LNCAP (cell line): ENCODE measurements around the gene OR10X1.

ENCODE experiments used
- TF ChIP-seq, protein P1 (sequence below): fragments of 450-650 bp; IDR thresholded peaks from 2 replicates; pipeline ENCODE4 v1.5.1; 2017; ENCODE audit warnings: mild to moderate bottlenecking

The OR10X1 gene

DNA sequence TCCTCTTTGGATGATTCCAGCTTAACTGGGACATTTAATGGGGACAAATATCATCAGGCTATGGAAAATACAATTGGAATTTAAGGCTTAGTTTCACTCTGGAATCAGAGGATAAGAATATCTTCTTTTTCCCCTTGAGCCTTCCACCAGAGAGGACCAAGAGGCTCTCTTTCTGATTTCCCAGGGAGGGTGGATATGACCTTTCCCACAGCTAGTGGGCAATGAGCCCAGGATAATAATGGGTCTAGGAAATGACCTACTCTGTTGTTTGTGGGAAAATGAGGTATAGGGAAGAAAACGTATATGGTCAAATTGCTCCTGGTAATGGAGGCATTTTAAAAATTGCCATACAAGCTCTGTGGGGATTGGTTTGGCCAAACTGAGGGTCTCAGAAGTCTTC lies 27.4 kb downstream of the OR10X1 start:
- TF ChIP-seq, protein P1, sequence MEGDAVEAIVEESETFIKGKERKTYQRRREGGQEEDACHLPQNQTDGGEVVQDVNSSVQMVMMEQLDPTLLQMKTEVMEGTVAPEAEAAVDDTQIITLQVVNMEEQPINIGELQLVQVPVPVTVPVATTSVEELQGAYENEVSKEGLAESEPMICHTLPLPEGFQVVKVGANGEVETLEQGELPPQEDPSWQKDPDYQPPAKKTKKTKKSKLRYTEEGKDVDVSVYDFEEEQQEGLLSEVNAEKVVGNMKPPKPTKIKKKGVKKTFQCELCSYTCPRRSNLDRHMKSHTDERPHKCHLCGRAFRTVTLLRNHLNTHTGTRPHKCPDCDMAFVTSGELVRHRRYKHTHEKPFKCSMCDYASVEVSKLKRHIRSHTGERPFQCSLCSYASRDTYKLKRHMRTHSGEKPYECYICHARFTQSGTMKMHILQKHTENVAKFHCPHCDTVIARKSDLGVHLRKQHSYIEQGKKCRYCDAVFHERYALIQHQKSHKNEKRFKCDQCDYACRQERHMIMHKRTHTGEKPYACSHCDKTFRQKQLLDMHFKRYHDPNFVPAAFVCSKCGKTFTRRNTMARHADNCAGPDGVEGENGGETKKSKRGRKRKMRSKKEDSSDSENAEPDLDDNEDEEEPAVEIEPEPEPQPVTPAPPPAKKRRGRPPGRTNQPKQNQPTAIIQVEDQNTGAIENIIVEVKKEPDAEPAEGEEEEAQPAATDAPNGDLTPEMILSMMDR = no peak

DNA sequence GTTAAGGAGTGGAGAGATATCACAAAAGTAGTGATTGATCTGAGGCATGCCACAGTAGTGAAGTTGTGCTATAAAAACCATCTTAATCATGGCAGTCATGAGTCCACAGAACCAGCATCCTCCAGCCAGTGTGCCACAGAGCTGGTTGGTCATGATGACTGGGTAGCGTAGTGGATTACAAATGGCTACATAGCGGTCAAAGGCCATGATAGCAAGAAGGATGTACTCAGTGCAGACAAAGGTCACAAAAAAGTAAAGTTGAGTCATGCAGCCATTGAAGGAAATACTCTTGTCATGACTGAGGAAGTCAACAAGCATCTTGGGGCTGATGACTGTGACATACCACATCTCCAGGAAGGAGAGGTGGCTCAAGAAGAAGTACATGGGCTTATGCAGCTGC lies 32.2 kb downstream of the OR10X1 start:
- TF ChIP-seq, protein P1 = no peak

DNA sequence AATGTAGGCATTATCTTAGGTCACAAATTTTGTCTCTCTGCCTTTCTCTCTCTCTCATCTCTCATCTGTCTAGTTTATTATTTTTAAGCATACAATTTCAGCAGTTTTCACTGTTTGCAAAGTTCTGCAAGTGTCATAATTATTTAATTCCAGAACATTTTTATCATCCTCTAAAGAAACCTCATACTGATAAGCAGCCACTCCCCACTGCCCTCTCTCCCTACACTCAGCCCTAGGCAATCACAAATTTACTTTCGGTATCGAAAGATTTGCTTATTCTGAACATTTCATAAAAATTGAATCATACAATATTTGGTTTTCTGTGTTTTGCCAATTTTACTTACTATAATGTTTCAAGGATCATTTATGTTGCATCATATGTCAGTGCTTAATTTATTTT lies 42.1 kb downstream of the OR10X1 start:
- TF ChIP-seq, protein P1 = no peak

DNA sequence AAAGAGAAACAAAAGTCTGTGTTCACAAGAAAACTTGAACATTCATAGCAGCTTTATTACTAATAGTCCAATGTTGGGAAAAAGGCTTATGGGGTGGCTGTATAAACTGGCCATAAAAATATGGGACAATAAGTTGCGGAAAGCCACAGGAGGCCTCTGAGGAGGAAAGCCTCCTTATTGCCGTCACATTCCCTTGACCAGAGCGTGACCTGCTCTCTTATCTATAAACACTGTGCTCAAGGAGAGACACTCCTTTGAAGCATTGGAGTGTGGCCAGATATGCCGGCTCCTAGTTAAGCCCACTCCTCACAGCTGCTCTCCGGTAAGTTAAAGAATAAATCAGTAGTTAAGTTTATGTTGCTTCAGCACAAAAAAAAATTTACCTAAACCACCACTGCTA lies 45.2 kb downstream of the OR10X1 start:
- TF ChIP-seq, protein P1 = no peak
